Body of pancreas (tissue), 4 donors: ENCODE measurements around the gene EPDR1. TPM values are rescaled to one million over a fixed set of nuclear protein-coding genes. Genes with fewer than 3 reads are reported as not detected.

Source experiments
- ATAC-seq: fragments of 150-250 bp; one replicate; pipeline ENCODE4 v1.9.1; 2016
- DNase-seq, 4 donors: peaks; one replicate each; pipeline ENCODE4 v3.0.0-alpha.2; 2019
- H3K27ac ChIP-seq, 4 donors: fragments of 200-600 bp; sonication (generic); 1 replicate in 3 of 4; 2 replicates in 1 of 4; pipeline versions ENCODE4 v1.5.1 to v1.6.1; 2016 to 2019; ENCODE audit warnings: mild to moderate bottlenecking in 1 of 4, mixed read lengths in 1 of 4, moderate library complexity in 1 of 4
- H3K27me3 ChIP-seq, 2 donors: fragments of 200-600 bp; sonication (generic); one replicate each; pipeline ENCODE4 v1.6.0; 2016; ENCODE audit warnings: mild to moderate bottlenecking in 1 of 2
- H3K36me3 ChIP-seq, 2 donors: fragments of 200-600 bp; sonication (generic); replicated peaks in 1 of 2; 2 replicates each; pipeline ENCODE4 v1.5.1; 2016; ENCODE audit warnings: low read depth in 2 of 2; ENCODE audit not compliant: insufficient read depth in 1 of 2
- H3K4me1 ChIP-seq: fragments of 200-600 bp; sonication (generic); one replicate; pipeline ENCODE4 v1.6.0; 2016
- H3K4me3 ChIP-seq, 2 donors: fragments of 200-600 bp; sonication (generic); 1 replicate in 1 of 2; 2 replicates in 1 of 2; pipeline ENCODE4 v1.5.1; 2016 to 2019
- H3K9me3 ChIP-seq, 3 donors: fragments of 200-600 bp; sonication (generic); 1 replicate in 2 of 3; 2 replicates in 1 of 3; pipeline ENCODE4 v1.5.1; 2016
- POLR2A ChIP-seq, 3 donors: fragments of 450-650 bp; IDR thresholded peaks; one replicate each; pipeline ENCODE4 v1.6.1; 2016; ENCODE audit warnings: antibody characterized with exemption in 3 of 3, mild to moderate bottlenecking in 2 of 3
- WGBS, 2 donors: methylation state at CpG; one replicate each; pipeline ENCODE4 v1.1.5; 2017; 5-methylcytosine and 5-hydroxymethylcytosine counted together
- intact Hi-C: fragments of 100-400 bp; cut with DNase I; formaldehyde crosslinking; loops from one replicate; pipeline ENCODE4 v1.15.1; 2023
- total RNA-seq, 2 donors: library from RNA; depleted of rRNA; stranded (reverse); fragments of >200 nt; gene quantifications; one replicate each; pipeline ENCODE4 v1.1.0, GENCODE V29; 2016
- TF ChIP-seq, protein P1 (sequence below), 7 experiments: fragments of 450-650 bp in 4 of 7; fragments of 200-600 bp in 3 of 7; sonication (generic) in 3 of 7; IDR thresholded peaks; one replicate each; pipeline ENCODE4 v1.5.1; 2016 to 2019; ENCODE audit warnings: antibody characterized with exemption in 7 of 7

Gene EPDR1
- total RNA-seq, 2 donors from 2014 or later, result 17.6 to 24.7 TPM

DNA sequence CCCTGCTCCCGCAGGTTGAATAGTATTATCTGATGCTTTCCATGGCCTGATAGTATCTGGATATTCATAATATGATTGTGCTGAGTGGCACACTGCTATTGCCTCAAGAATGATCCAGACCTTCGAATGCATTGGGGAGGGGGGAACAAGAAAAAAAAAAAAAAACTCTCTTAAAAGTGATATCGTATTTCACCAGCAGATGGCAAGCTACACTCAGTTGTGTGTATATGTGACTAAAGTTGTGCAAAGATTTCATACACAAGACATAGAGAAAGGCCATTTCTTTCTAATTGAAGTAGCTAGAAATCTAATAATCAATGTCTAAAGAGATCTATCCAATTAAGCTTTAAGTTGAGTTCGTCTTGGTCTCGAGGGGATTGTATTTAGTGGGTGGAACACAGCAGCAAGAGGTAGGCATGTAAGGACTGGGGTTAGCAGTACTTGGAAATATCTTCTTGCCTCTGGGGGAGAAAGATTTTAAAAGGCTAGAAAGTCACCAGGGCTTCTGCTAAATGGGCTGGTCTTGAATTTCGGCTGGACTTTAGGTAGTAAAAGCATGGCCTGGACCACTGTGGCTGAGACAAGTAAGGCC lies 19.1 kb upstream of the EPDR1 start:
- H3K9me3 ChIP-seq, result no peaks in the 10 kb centered on the region
- 8 to 10% methylated on average over 6 of the region's 6 CpGs for WGBS, 2 donors
- peaks cover 3% of the 10 kb centered on the region for H3K4me1 ChIP-seq
- ATAC-seq, result peak; percentile 45
- no peak overlapping the region for H3K4me3 ChIP-seq
- H3K27me3 ChIP-seq, result no peaks in the 10 kb centered on the region
- H3K36me3 ChIP-seq, result no peaks in the 10 kb centered on the region
- DNase-seq, result peak in 1 of 4 donors; percentile 6
- intact Hi-C loops, result loop anchor here (5.0 kb wide), 1 partner anchor 326 kb away; no protein-coding TSS in a partner anchor
- no peak for TF ChIP-seq POLR2A (IDR thresholded peaks at IDR 0.05)
- TF ChIP-seq, protein P1, sequence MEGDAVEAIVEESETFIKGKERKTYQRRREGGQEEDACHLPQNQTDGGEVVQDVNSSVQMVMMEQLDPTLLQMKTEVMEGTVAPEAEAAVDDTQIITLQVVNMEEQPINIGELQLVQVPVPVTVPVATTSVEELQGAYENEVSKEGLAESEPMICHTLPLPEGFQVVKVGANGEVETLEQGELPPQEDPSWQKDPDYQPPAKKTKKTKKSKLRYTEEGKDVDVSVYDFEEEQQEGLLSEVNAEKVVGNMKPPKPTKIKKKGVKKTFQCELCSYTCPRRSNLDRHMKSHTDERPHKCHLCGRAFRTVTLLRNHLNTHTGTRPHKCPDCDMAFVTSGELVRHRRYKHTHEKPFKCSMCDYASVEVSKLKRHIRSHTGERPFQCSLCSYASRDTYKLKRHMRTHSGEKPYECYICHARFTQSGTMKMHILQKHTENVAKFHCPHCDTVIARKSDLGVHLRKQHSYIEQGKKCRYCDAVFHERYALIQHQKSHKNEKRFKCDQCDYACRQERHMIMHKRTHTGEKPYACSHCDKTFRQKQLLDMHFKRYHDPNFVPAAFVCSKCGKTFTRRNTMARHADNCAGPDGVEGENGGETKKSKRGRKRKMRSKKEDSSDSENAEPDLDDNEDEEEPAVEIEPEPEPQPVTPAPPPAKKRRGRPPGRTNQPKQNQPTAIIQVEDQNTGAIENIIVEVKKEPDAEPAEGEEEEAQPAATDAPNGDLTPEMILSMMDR (IDR thresholded peaks at IDR 0.05), result peak; percentile 6 to 81 (median 62)
- H3K27ac ChIP-seq, result no peak overlapping the region

GRCh38 chr7:37901890-37902524 lies 18.4 kb upstream of the EPDR1 start:
- TF ChIP-seq, protein P1 (IDR thresholded peaks at IDR 0.05), result no peak
- TF ChIP-seq POLR2A (IDR thresholded peaks at IDR 0.05), result no peak
- Histone ChIP-seq H3K27me3 (no peaks in the 10 kb centered on the region), H3K9me3 (no peaks in the 10 kb centered on the region), H3K27ac (no peak overlapping the region), H3K36me3 (no peaks in the 10 kb centered on the region), H3K4me3 (no peak overlapping the region), H3K4me1 (peaks cover 3% of the 10 kb centered on the region)
- intact Hi-C loops, result loop anchor here (5.0 kb wide), 1 partner anchor 325 kb away; no protein-coding TSS in a partner anchor
- ATAC-seq (peak; percentile 24), DNase-seq (no peak)
- 79 to 80% methylated on average over 1 to 2 of the region's 2 CpGs for WGBS, 2 donors

DNA sequence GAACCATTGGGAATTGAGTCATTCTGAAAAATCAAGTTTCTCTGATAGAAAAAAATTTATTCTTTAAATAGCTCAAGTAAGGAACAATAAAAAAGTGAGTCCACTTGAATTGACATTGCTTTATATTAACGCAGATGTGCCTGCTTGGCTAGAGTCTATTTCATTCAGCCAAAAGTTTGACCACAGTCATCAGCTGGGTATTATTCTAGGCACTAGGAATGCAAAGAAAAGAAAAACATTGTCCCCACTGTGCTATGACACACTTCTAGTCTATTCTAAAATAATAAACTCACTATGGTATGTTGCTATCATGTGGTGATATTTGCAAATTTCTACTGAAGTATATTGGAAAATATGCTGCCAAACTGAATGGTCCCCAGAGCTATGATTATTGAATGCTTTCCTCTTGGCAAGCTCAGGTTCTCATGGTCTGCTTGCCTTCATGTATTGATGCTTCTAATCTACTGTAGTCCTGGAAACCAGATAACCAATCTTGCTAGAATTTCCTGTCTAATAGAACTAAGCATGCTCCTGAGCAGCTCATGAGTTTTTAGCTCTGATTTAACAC lies 12.1 kb upstream of the EPDR1 start:
- Histone ChIP-seq H3K9me3 (no peaks in the 10 kb centered on the region), H3K27ac (no peak overlapping the region), H3K4me1 (no peaks in the 10 kb centered on the region), H3K36me3 (no peaks in the 10 kb centered on the region), H3K27me3 (no peaks in the 10 kb centered on the region), H3K4me3 (no peak overlapping the region)
- DNase-seq (no peak), ATAC-seq (no peak)
- TF ChIP-seq, protein P1 (IDR thresholded peaks at IDR 0.05), result no peak
- no peak for TF ChIP-seq POLR2A (IDR thresholded peaks at IDR 0.05)
- 89 to 96% methylated on average over 1 of the region's 1 CpG for WGBS, 2 donors
- intact Hi-C loops, result loop anchor here (5.0 kb wide), 1 partner anchor 194 kb away; no protein-coding TSS in a partner anchor

GRCh38 chr7:37912756-37913155 lies 7.7 kb upstream of the EPDR1 start:
- H3K4me3 ChIP-seq, result no peak overlapping the region
- 61 to 68% methylated on average over 2 of the region's 2 CpGs for WGBS, 2 donors
- no peak overlapping the region for H3K27ac ChIP-seq
- ATAC-seq (no peak), DNase-seq (no peak)
- H3K9me3 ChIP-seq, result no peaks in the 10 kb centered on the region
- intact Hi-C loops, result no loop called here
- TF ChIP-seq, protein P1 (IDR thresholded peaks at IDR 0.05), result no peak
- TF ChIP-seq POLR2A (IDR thresholded peaks at IDR 0.05), result no peak
- peaks cover 21% of the 10 kb centered on the region for H3K4me1 ChIP-seq
- H3K27me3 ChIP-seq, result peaks cover 0 to 3% of the 10 kb centered on the region in 2 donors
- H3K36me3 ChIP-seq, result no peaks in the 10 kb centered on the region
